SK-N-MC (cell line): Measurements from ENCODE around the gene NTNG1.

ENCODE experiments used
- EZH2 ChIP-seq: fragments of 200-600 bp; sonication (generic); IDR thresholded peaks from one replicate; pipeline ENCODE4 v1.6.1; 2017; ENCODE audit warnings: antibody characterized with exemption
- FOXP2 ChIP-seq: optimal IDR thresholded peaks from 2 replicates; pipeline ENCODE3; 2011; ENCODE audit warnings: mild to moderate bottlenecking, moderate library complexity; ENCODE audit not compliant: insufficient read depth; ENCODE audit errors: extremely low read length, control extremely low read depth
- POLR2AphosphoS5 ChIP-seq: IDR thresholded peaks from 2 replicates; pipeline ENCODE4 v1.6.1; 2012; ENCODE audit warnings: mild to moderate bottlenecking, low read depth, low read length, borderline replicate concordance

DNA sequence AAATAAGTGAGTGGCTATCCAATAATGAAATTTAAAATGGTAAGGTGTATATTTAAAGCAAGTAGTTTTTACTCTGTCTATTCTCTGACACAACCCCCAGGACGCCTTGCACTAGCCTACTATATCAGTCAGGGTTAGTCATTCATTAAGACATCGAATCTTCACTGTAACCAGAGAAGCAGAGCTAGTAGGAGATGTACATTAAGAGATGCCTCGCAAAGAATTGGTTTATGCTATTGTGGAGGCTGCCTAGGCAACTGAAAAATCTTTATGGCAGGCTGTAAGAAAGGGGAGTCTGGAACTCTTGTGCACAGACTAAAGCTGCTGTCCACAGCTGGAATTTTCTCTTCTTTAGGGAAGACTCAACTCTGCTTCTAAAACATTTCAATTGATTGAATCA lies 28.8 kb downstream of the NTNG1 start:
- TF ChIP-seq POLR2AphosphoS5, result no peak
- TF ChIP-seq EZH2, result no peak
- no peak for TF ChIP-seq FOXP2
